ENCODE results near the gene NHLRC4. TPM values are rescaled to one million over a fixed set of nuclear protein-coding genes. Genes with fewer than 3 reads are reported as not detected.

Gene NHLRC4
- total RNA-seq, 1 donor from 2014 or later = 1.4 TPM

DNA sequence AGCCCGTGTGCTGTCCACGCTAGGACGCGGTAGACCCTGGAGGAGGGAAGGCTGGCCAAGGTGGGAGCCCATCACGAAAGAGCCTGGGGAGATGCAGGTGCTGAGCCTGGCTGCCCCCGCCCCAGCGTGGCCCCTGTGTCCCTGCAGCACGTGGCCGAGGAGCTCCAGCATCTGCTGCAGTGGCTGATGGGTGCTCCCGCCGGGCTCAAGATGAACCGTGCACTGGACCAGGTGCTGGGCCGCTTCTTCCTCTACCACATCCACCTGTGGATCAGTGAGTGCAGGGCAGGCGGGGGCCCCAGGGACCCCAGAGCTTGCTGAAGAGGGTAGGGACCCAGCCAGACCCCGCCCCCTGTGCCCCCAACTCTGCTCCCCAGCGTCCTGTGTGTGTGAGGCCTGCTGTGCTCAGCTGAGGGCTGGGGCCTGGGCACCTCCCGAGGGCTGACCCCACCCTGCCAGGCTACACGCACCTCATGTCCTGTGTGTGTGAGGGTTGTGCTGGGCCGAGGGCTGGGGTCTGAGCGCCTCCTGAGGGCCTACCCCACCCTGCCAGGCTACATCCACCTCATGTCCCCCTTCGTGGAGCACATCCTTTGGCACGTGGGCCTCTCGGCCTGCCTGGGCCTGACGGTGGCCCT lies 11.5 kb downstream of the NHLRC4 start:
- Mint-ChIP-seq H3K4me3 (ENCODE audit: low read depth) (no peak overlapping the region), H3K4me1 (ENCODE audit: low read depth) (peaks cover 2% of the 10 kb centered on the region), H3K27me3 (no peaks in the 10 kb centered on the region), H3K9me3 (ENCODE audit: low read depth) (no peaks in the 10 kb centered on the region), H3K27ac (no peak overlapping the region), H3K36me3 (ENCODE audit: insufficient read depth) (peaks cover 3% of the 10 kb centered on the region)
- TF ChIP-seq, protein P1, sequence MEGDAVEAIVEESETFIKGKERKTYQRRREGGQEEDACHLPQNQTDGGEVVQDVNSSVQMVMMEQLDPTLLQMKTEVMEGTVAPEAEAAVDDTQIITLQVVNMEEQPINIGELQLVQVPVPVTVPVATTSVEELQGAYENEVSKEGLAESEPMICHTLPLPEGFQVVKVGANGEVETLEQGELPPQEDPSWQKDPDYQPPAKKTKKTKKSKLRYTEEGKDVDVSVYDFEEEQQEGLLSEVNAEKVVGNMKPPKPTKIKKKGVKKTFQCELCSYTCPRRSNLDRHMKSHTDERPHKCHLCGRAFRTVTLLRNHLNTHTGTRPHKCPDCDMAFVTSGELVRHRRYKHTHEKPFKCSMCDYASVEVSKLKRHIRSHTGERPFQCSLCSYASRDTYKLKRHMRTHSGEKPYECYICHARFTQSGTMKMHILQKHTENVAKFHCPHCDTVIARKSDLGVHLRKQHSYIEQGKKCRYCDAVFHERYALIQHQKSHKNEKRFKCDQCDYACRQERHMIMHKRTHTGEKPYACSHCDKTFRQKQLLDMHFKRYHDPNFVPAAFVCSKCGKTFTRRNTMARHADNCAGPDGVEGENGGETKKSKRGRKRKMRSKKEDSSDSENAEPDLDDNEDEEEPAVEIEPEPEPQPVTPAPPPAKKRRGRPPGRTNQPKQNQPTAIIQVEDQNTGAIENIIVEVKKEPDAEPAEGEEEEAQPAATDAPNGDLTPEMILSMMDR (IDR thresholded peaks at IDR 0.05; ENCODE audit: unreplicated experiment) = no peak
- DNase-seq (ENCODE audit: low spot score, unreplicated experiment) = no peak

GRCh38 chr16:578870-579405 lies 12.1 kb downstream of the NHLRC4 start:
- Mint-ChIP-seq H3K36me3 (ENCODE audit: insufficient read depth) (peaks cover 3% of the 10 kb centered on the region), H3K9me3 (ENCODE audit: low read depth) (no peaks in the 10 kb centered on the region), H3K27ac (no peak overlapping the region), H3K4me3 (ENCODE audit: low read depth) (no peak overlapping the region), H3K4me1 (ENCODE audit: low read depth) (peaks cover 2% of the 10 kb centered on the region), H3K27me3 (no peaks in the 10 kb centered on the region)
- DNase-seq (ENCODE audit: low spot score, unreplicated experiment) = peak; percentile 59
- TF ChIP-seq, protein P1 (IDR thresholded peaks at IDR 0.05; ENCODE audit: unreplicated experiment) = peak; percentile 81

- no peaks in the 10 kb centered on the region for H3K9me3 Mint-ChIP-seq (ENCODE audit: low read depth)
- H3K27ac Mint-ChIP-seq = no peak overlapping the region
- peaks cover 1% of the 10 kb centered on the region for H3K27me3 Mint-ChIP-seq
Measured at GRCh38 chr16:580141-580945, 13.5 kb downstream of the NHLRC4 start.

GRCh38 chr16:580946-581498 lies 14.2 kb downstream of the NHLRC4 start:
- H3K27ac Mint-ChIP-seq = no peak overlapping the region
- H3K9me3 Mint-ChIP-seq (ENCODE audit: low read depth) = no peaks in the 10 kb centered on the region
- TF ChIP-seq, protein P1 (IDR thresholded peaks at IDR 0.05; ENCODE audit: unreplicated experiment) = no peak
- H3K4me3 Mint-ChIP-seq (ENCODE audit: low read depth) = no peak overlapping the region
- H3K27me3 Mint-ChIP-seq = peaks cover 8% of the 10 kb centered on the region
- H3K4me1 Mint-ChIP-seq (ENCODE audit: low read depth) = peaks cover 2% of the 10 kb centered on the region
- H3K36me3 Mint-ChIP-seq (ENCODE audit: insufficient read depth) = peaks cover 3% of the 10 kb centered on the region
- DNase-seq (ENCODE audit: low spot score, unreplicated experiment) = no peak

More at GRCh38 chr16:580141-580945, 13.5 kb downstream of the NHLRC4 start:
- Mint-ChIP-seq H3K4me1 (ENCODE audit: low read depth) (peaks cover 2% of the 10 kb centered on the region), H3K36me3 (ENCODE audit: insufficient read depth) (peaks cover 3% of the 10 kb centered on the region), H3K4me3 (ENCODE audit: low read depth) (no peak overlapping the region)
- no peak for DNase-seq (ENCODE audit: low spot score, unreplicated experiment)
- TF ChIP-seq, protein P1 (IDR thresholded peaks at IDR 0.05; ENCODE audit: unreplicated experiment) = no peak

DNA sequence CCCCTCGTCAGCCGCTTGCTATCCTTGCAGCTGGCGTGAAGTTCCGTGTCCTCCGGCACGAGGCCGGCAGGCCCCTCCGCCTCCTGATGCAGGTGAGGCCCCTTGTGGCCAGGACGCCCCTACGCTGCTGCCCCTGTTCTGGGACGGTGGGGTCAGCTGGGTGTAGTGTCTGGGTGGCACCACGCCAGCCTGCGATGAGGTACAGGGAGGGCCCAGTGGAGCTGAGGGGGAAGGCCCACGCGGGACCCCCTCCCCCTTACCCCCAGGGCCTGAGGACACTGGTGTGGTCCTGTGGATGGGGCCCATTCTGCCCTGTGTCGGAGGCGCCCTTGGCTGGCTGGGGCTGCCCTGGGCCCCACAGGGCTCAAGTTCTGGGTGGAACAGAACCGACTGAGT lies 15.4 kb downstream of the NHLRC4 start:
- peaks cover 12% of the 10 kb centered on the region for H3K27me3 Mint-ChIP-seq
- no peaks in the 10 kb centered on the region for H3K4me1 Mint-ChIP-seq (ENCODE audit: low read depth)
- no peak overlapping the region for H3K4me3 Mint-ChIP-seq (ENCODE audit: low read depth)
- no peaks in the 10 kb centered on the region for H3K36me3 Mint-ChIP-seq (ENCODE audit: insufficient read depth)
- TF ChIP-seq, protein P1 (IDR thresholded peaks at IDR 0.05; ENCODE audit: unreplicated experiment) = no peak
- no peaks in the 10 kb centered on the region for H3K9me3 Mint-ChIP-seq (ENCODE audit: low read depth)
- DNase-seq (ENCODE audit: low spot score, unreplicated experiment) = no peak
- H3K27ac Mint-ChIP-seq = no peak overlapping the region

Data from progenitor cell of endocrine pancreas (in vitro differentiated cells).